ENCODE measurements around the gene MIEN1.

DNA sequence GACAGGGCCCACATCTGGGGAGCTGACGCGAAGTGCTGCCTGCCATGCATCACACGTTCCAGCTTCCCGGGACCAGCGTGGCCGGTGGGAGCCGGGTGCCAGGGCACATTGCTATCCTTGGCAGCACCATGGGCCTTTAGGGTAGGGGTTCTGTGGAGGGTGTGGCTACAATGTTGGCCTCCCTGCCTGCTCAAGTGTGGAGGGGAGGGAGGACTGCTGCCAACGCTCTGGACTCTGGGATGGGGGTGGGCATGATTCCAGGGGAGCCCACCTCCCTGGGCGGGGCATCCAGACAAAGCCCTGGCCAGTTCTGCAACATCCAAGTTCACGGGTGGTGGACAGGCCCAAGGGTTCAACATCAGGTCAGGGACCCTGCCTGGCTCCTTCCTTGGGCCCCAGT, 21.3 kb upstream of the MIEN1 start:
- TF ChIP-seq POLR2A (IDR thresholded peaks at IDR 0.05; ENCODE audit: low read length) = no peak
- no peak for TF ChIP-seq GATA1 (IDR thresholded peaks at IDR 0.05; ENCODE audit: low read depth, low read length)

All from erythroblast (primary cell).